H1 (cell line): Measurements from ENCODE around the gene SDC4. TPM values are rescaled to one million over a fixed set of nuclear protein-coding genes. Genes with fewer than 3 reads are reported as not detected.

Experiments
- CTCF ChIA-PET: fragments of 300-600 bp; sonication (Branson Sonifier 250); formaldehyde crosslinking; loops from one replicate; lab custom pipeline; 2021; ENCODE audit not compliant: partially characterized antibody; lab: Charles Lee
- POLR2A ChIA-PET: fragments of 300-600 bp; sonication (Branson Sonifier 250); formaldehyde crosslinking; loops from one replicate; lab custom pipeline; 2021; ENCODE audit warnings: inconsistent platforms; ENCODE audit not compliant: partially characterized antibody; lab: Charles Lee
- DNase-seq, 2 experiments: peaks; one replicate each; pipeline versions ENCODE4 v3.0.0 to v3.0.0-alpha.2; 2010 to 2022; ENCODE audit warnings: low spot score in 2 of 2, low read depth in 1 of 2, mixed read lengths in 1 of 2
- FAIRE-seq: peaks from 2 replicates; lab custom pipeline; 2011; peaks lifted over from hg19 to GRCh38; lab: Jason Lieb, UNC
- H2AFZ ChIP-seq: 2 replicates; pipeline ENCODE4 v1.8.1; 2012; ENCODE audit warnings: low read length, inconsistent platforms
- H2AK5ac ChIP-seq: 2 replicates; pipeline ENCODE4 v1.6.1; 2013; ENCODE audit warnings: low read depth, low read length
- H2BK120ac ChIP-seq: replicated peaks from 2 replicates; pipeline ENCODE3; 2013; ENCODE audit warnings: low read depth, low read length, inconsistent platforms
- H2BK12ac ChIP-seq: 2 replicates; pipeline ENCODE4 v1.6.1; 2013; ENCODE audit warnings: low read depth, low read length
- H2BK15ac ChIP-seq: 2 replicates; pipeline ENCODE4 v1.6.1; 2013; ENCODE audit warnings: low read length
- H2BK20ac ChIP-seq: 2 replicates; pipeline ENCODE4 v1.6.1; 2013; ENCODE audit warnings: low read length
- H2BK5ac ChIP-seq: 2 replicates; pipeline ENCODE4 v1.6.1; 2013; ENCODE audit warnings: low read depth, low read length
- H3K14ac ChIP-seq: 2 replicates; pipeline ENCODE4 v1.6.1; 2013; ENCODE audit warnings: inconsistent platforms; ENCODE audit not compliant: insufficient read length
- H3K18ac ChIP-seq: 2 replicates; pipeline ENCODE4 v1.6.1; 2013; ENCODE audit warnings: low read length; ENCODE audit errors: extremely low read depth
- H3K23ac ChIP-seq: 2 replicates; pipeline ENCODE4 v1.6.1; 2013; ENCODE audit warnings: inconsistent platforms; ENCODE audit not compliant: insufficient read length
- H3K23me2 ChIP-seq: 2 replicates; pipeline ENCODE4 v1.6.1; 2013; ENCODE audit warnings: low read depth, low read length
- H3K27ac ChIP-seq: 2 replicates; pipeline ENCODE4 v1.6.1; 2011; ENCODE audit warnings: low read depth, low read length, inconsistent platforms
- H3K27me3 ChIP-seq, 4 experiments: replicated peaks in 1 of 4; 1 replicate in 1 of 4; 2 replicates in 3 of 4; pipeline versions ENCODE4 v1.6.1 to v1.8.1; 2011 to 2013; ENCODE audit warnings: low read length in 3 of 4, mild to moderate bottlenecking in 3 of 4, inconsistent platforms in 2 of 4, mixed read lengths in 2 of 4, moderate library complexity in 1 of 4; ENCODE audit not compliant: control insufficient read depth in 3 of 4, insufficient read depth in 3 of 4; ENCODE audit errors: extremely low read depth in 1 of 4
- H3K36me3 ChIP-seq, 4 experiments: 2 replicates each; pipeline versions ENCODE4 v1.6.1 to v1.8.1; 2011 to 2013; ENCODE audit warnings: mild to moderate bottlenecking in 4 of 4, low read length in 3 of 4, moderate library complexity in 2 of 4, control low read depth in 1 of 4, inconsistent platforms in 1 of 4; ENCODE audit not compliant: insufficient read depth in 4 of 4, control insufficient read depth in 2 of 4
- H3K4ac ChIP-seq: replicated peaks from 2 replicates; pipeline ENCODE3; 2013; ENCODE audit warnings: low read length, low read depth, mixed read lengths, inconsistent platforms; ENCODE audit not compliant: insufficient read length
- H3K4me1 ChIP-seq, 4 experiments: replicated peaks in 1 of 4; 1 replicate in 1 of 4; 2 replicates in 3 of 4; pipeline versions ENCODE4 v1.6.1 to v1.8.1; 2011 to 2013; ENCODE audit warnings: low read length in 3 of 4, inconsistent platforms in 2 of 4, mixed read lengths in 1 of 4; ENCODE audit not compliant: insufficient read depth in 4 of 4, control insufficient read depth in 3 of 4
- H3K4me2 ChIP-seq, 2 experiments: 2 replicates each; pipeline versions ENCODE4 v1.6.1 to v1.8.1; 2011 to 2013; ENCODE audit warnings: low read depth in 2 of 2, low read length in 2 of 2, control low read depth in 1 of 2, inconsistent platforms in 1 of 2, mild to moderate bottlenecking in 1 of 2; ENCODE audit not compliant: insufficient read depth in 1 of 2
- H3K4me3 ChIP-seq, 4 experiments: fragments of 200-600, 300-600 bp in 1 of 4; sonication (generic), shearing (Covaris generic), sonication (Bioruptor Twin) in 1 of 4; 2 replicates each; pipeline versions ENCODE4 v1.5.1 to v1.8.1; 2011 to 2016; ENCODE audit warnings: low read length in 4 of 4, low read depth in 3 of 4, control low read depth in 2 of 4, inconsistent platforms in 2 of 4, mild to moderate bottlenecking in 2 of 4, mixed read lengths in 1 of 4, moderate library complexity in 1 of 4; ENCODE audit not compliant: insufficient read depth in 2 of 4; ENCODE audit errors: extremely low read depth in 1 of 4
- H3K56ac ChIP-seq: replicated peaks from 2 replicates; pipeline ENCODE3; 2013; ENCODE audit warnings: low read depth, mild to moderate bottlenecking, mixed read lengths, low read length, inconsistent platforms; ENCODE audit not compliant: insufficient read length
- H3K79me1 ChIP-seq: 2 replicates; pipeline ENCODE4 v1.6.1; 2013; ENCODE audit warnings: low read depth, low read length, control low read depth
- H3K79me2 ChIP-seq, 2 experiments: 2 replicates each; pipeline versions ENCODE4 v1.6.1 to v1.8.1; 2012 to 2013; ENCODE audit warnings: low read length in 2 of 2, mild to moderate bottlenecking in 2 of 2, inconsistent platforms in 1 of 2; ENCODE audit not compliant: insufficient read depth in 2 of 2, control insufficient read depth in 1 of 2
- H3K9ac ChIP-seq, 4 experiments: replicated peaks in 1 of 4; 1 replicate in 1 of 4; 2 replicates in 3 of 4; pipeline versions ENCODE4 v1.6.1 to v1.8.1; 2011 to 2013; ENCODE audit warnings: low read depth in 3 of 4, low read length in 3 of 4, control low read depth in 2 of 4, mild to moderate bottlenecking in 2 of 4, moderate library complexity in 2 of 4, inconsistent platforms in 1 of 4; ENCODE audit errors: extremely low read depth in 1 of 4
- H3K9me3 ChIP-seq, 2 experiments: 2 replicates each; pipeline versions ENCODE4 v1.6.1 to v1.8.1; 2012 to 2013; ENCODE audit warnings: mild to moderate bottlenecking in 2 of 2, moderate library complexity in 2 of 2, control low read depth in 1 of 2, inconsistent platforms in 1 of 2, low read depth in 1 of 2, low read length in 1 of 2, mixed read lengths in 1 of 2; ENCODE audit not compliant: insufficient read depth in 2 of 2
- H4K20me1 ChIP-seq, 2 experiments: replicated peaks in 1 of 2; 2 replicates each; pipeline versions ENCODE3 to v1.8.1; 2011 to 2013; ENCODE audit warnings: inconsistent platforms in 2 of 2, low read length in 2 of 2, mild to moderate bottlenecking in 1 of 2; ENCODE audit not compliant: insufficient read depth in 2 of 2, control insufficient read depth in 1 of 2
- H4K5ac ChIP-seq: 2 replicates; pipeline ENCODE4 v1.6.1; 2013; ENCODE audit warnings: low read length, low read depth, mixed read lengths, inconsistent platforms; ENCODE audit not compliant: insufficient read length
- H4K8ac ChIP-seq: 2 replicates; pipeline ENCODE4 v1.8.0; 2013; ENCODE audit warnings: mild to moderate bottlenecking, moderate library complexity, low read length, inconsistent platforms; ENCODE audit not compliant: insufficient read depth; ENCODE audit errors: extremely low read depth
- H4K91ac ChIP-seq: replicated peaks from 2 replicates; pipeline ENCODE3; 2013; ENCODE audit warnings: low read length, mixed read lengths, inconsistent platforms; ENCODE audit not compliant: insufficient read length
- BRCA1 ChIP-seq: IDR thresholded peaks from 2 replicates; pipeline ENCODE4 v1.6.1; 2012; ENCODE audit warnings: low read depth, low read length, improper control_type of control experiment
- CBX8 ChIP-seq: fragments of 300-800, 300-1000 bp; sonication (generic); IDR thresholded peaks from 2 replicates; pipeline ENCODE4 v1.7.1; 2016; ENCODE audit warnings: low read depth, low read length, borderline replicate concordance
- CREB1 ChIP-seq: IDR thresholded peaks from 2 replicates; pipeline ENCODE4 v1.6.1; 2012; ENCODE audit warnings: inconsistent platforms
- FOSL1 ChIP-seq: IDR thresholded peaks from 2 replicates; pipeline ENCODE4 v1.6.1; 2011; ENCODE audit warnings: mild to moderate bottlenecking, low read depth, low read length, moderate library complexity; ENCODE audit not compliant: insufficient read depth
- KDM4A ChIP-seq: IDR thresholded peaks from one replicate; pipeline ENCODE4 v1.7.1; 2012; ENCODE audit warnings: low read depth, mild to moderate bottlenecking, moderate library complexity, low read length, inconsistent platforms; ENCODE audit not compliant: severe bottlenecking
- RNF2 ChIP-seq: fragments of 200-900, 300-1000 bp; sonication (generic); IDR thresholded peaks from 2 replicates; pipeline ENCODE4 v1.7.1; 2016; ENCODE audit warnings: borderline replicate concordance, low read depth, mild to moderate bottlenecking, antibody characterized with exemption, low read length; ENCODE audit not compliant: poor library complexity, severe bottlenecking; ENCODE audit errors: missing control alignments
- TAF1 ChIP-seq: IDR thresholded peaks from 2 replicates; pipeline ENCODE4 v1.6.1; 2011; ENCODE audit warnings: mild to moderate bottlenecking, low read depth, low read length
- TCF12 ChIP-seq: IDR thresholded peaks from 2 replicates; pipeline ENCODE4 v1.6.1; 2011; ENCODE audit warnings: low read depth, mild to moderate bottlenecking, low read length
- WGBS, 2 experiments: shearing (Covaris generic) in 1 of 2; methylation state at CpG; one replicate each; pipeline versions ENCODE4 v1.1.6 to v1.1.7; 2013 to 2015; ENCODE audit warnings: low lambda C conversion rate in 2 of 2, mixed read lengths in 2 of 2, inconsistent platforms in 1 of 2, low coverage in 1 of 2, missing lambda C conversion rate in 1 of 2; ENCODE audit not compliant: insufficient replicate concordance in 2 of 2, insufficient coverage in 1 of 2, insufficient read length in 1 of 2; ENCODE audit errors: extremely low coverage in 1 of 2, missing lambda C conversion rate in 1 of 2; 5-methylcytosine and 5-hydroxymethylcytosine counted together
- polyA plus RNA-seq, 7 experiments: library from polyadenylated mRNA; depleted of rRNA in 3 of 7; stranded (reverse) in 5 of 7; unstranded in 2 of 7; fragments of >200 nt in 5 of 7; fragments of 200-250 nt in 2 of 7; gene quantifications; 1 replicate in 5 of 7; 2 replicates in 1 of 7; 4 replicates in 1 of 7; pipeline versions ENCODE4 v1.2.1 to v1.2.3, GENCODE V29; 2011 to 2013; ENCODE audit warnings: missing spikeins in 2 of 7, mixed read lengths in 2 of 7
- total RNA-seq: library from RNA; stranded (reverse); fragmentation: NEBNext Ultra II Directional; extraction: Animal tissue kit (Norgen Biotek cat#: 25700); gene quantifications from 2 replicates; pipeline ENCODE4 v1.2.1, GENCODE V29; 2021
- TF ChIP-seq, protein P1 (sequence below), 3 experiments: IDR thresholded peaks; 1 replicate in 2 of 3; 2 replicates in 1 of 3; pipeline versions ENCODE4 v1.5.1 to v1.6.1; 2011; ENCODE audit warnings: low read length in 3 of 3, mild to moderate bottlenecking in 3 of 3, inconsistent platforms in 2 of 3, low read depth in 1 of 3, moderate library complexity in 1 of 3; ENCODE audit not compliant: insufficient read depth in 1 of 3; ENCODE audit errors: control extremely low read depth in 1 of 3

The SDC4 gene
- total and polyA plus RNA-seq, 2 of the 8 experiments (the other 6 are each of a cell fraction or from before 2014, with no cell fraction given) = 34.6 to 60.2 TPM

GRCh38 chr20:45394221-45395113 lies 46.2 kb upstream of the SDC4 start:
- Histone ChIP-seq H3K18ac (no peak overlapping the region), H3K14ac (no peak overlapping the region), H3K9me3 (peaks cover 3% of the 10 kb centered on the region in 2 experiments; a peak in 2 of 4 replicates), H3K79me2 (no peaks in the 10 kb centered on the region), H4K5ac (no peak overlapping the region), H3K79me1 (no peaks in the 10 kb centered on the region), H2BK12ac (no peak overlapping the region), H3K4me1 (no peaks in the 10 kb centered on the region), H3K27me3 (no peaks in the 10 kb centered on the region), H4K8ac (no peak overlapping the region), H2AK5ac (no peak overlapping the region), H3K23me2 (no peaks in the 10 kb centered on the region), H3K23ac (no peak overlapping the region), H3K4me3 (no peak overlapping the region), H4K20me1 (no peaks in the 10 kb centered on the region), H2BK15ac (no peak overlapping the region), H2BK20ac (no peak overlapping the region), H3K36me3 (no peaks in the 10 kb centered on the region), H2AFZ (no peak overlapping the region), H3K56ac (no peak overlapping the region), H3K27ac (no peak overlapping the region), H3K4me2 (no peak overlapping the region), H3K4ac (no peak overlapping the region), H4K91ac (no peak overlapping the region), H3K9ac (no peak overlapping the region), H2BK120ac (no peak overlapping the region), H2BK5ac (no peak overlapping the region)
- ChIA-PET CTCF (interaction anchor here (0.7 to 3.4 kb wide), 11 partner anchors 9 to 86 kb away, joined by 3 to 21 read pairs (median 3); partner anchors contain the start of gene MATN4), POLR2A (interaction anchor here (0.8 to 2.2 kb wide), 4 partner anchors 11 to 55 kb away, joined by 3 to 10 read pairs (median 3); partner anchors contain the start of gene DBNDD2)
- no peak for DNase-seq
- no peak for FAIRE-seq
- WGBS, 2 experiments = 91% methylated on average over 21 of the region's 21 CpGs; no CpG with 5 or more reads in 1 of the 2 experiments
- no peak for TF ChIP-seq FOSL1
- TF ChIP-seq KDM4A = no peak
- no peak for TF ChIP-seq TAF1
- no peak for TF ChIP-seq CBX8
- TF ChIP-seq BRCA1 = no peak
- TF ChIP-seq, protein P1, sequence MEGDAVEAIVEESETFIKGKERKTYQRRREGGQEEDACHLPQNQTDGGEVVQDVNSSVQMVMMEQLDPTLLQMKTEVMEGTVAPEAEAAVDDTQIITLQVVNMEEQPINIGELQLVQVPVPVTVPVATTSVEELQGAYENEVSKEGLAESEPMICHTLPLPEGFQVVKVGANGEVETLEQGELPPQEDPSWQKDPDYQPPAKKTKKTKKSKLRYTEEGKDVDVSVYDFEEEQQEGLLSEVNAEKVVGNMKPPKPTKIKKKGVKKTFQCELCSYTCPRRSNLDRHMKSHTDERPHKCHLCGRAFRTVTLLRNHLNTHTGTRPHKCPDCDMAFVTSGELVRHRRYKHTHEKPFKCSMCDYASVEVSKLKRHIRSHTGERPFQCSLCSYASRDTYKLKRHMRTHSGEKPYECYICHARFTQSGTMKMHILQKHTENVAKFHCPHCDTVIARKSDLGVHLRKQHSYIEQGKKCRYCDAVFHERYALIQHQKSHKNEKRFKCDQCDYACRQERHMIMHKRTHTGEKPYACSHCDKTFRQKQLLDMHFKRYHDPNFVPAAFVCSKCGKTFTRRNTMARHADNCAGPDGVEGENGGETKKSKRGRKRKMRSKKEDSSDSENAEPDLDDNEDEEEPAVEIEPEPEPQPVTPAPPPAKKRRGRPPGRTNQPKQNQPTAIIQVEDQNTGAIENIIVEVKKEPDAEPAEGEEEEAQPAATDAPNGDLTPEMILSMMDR (IDR thresholded peaks at IDR 0.05; ENCODE audit: control extremely low read depth in 1 of 3, insufficient read depth in 1 of 3, low read depth in 1 of 3, low read length in 3 of 3) = no peak
- no peak for TF ChIP-seq TCF12
- TF ChIP-seq CREB1 = no peak
- TF ChIP-seq RNF2 = no peak
